Measurements from ENCODE around the gene THSD7B. TPM values are rescaled to one million over a fixed set of nuclear protein-coding genes. Genes with fewer than 3 reads are reported as not detected.
A peak's percentile ranks its signal among the peaks of the same experiment; 100 is the strongest.

THSD7B gene
- total RNA-seq, 1 donor from 2014 or later = 1.2 TPM

- H4K20me1 ChIP-seq (ENCODE audit: low read depth) = no peaks in the 10 kb centered on the region
- H3K36me3 ChIP-seq = no peaks in the 10 kb centered on the region
- no peak overlapping the region for H3K4me3 ChIP-seq
- no peaks in the 10 kb centered on the region for H3K4me1 ChIP-seq
- H3K27ac ChIP-seq = no peak overlapping the region
- Mint-ChIP-seq H3K27me3 (ENCODE audit: insufficient read depth, low read depth) (no peaks in the 10 kb centered on the region), H3K27ac (no peak overlapping the region), H3K36me3 (no peaks in the 10 kb centered on the region), H3K9me3 (no peaks in the 10 kb centered on the region), H3K4me1 (no peaks in the 10 kb centered on the region), H3K4me3 (no peak overlapping the region)
- no peak overlapping the region for H3K4me2 ChIP-seq
- TF ChIP-seq EZH2phosphoT487 (IDR thresholded peaks at IDR 0.05) (no peak), CTCF (IDR thresholded peaks at IDR 0.05) (peak; percentile 53)
- peaks cover 6% of the 10 kb centered on the region for H3K27me3 ChIP-seq
- H3K9me3 ChIP-seq (ENCODE audit: low read depth) = no peaks in the 10 kb centered on the region
- no peak overlapping the region for H3K9ac ChIP-seq
- no peaks in the 10 kb centered on the region for H3K79me2 ChIP-seq (ENCODE audit: low read depth)
- DNase-seq (ENCODE audit: low spot score) = peak; percentile 8
- H3F3A ChIP-seq (ENCODE audit: low read depth) = no peaks in the 10 kb centered on the region
- no peak overlapping the region for H2AFZ ChIP-seq (replicated peaks)
Observed at GRCh38 chr2:136796339-136796738, 31.0 kb downstream of the THSD7B start.

- Histone ChIP-seq H3K36me3 (no peaks in the 10 kb centered on the region), H3K79me2 (ENCODE audit: low read depth) (no peaks in the 10 kb centered on the region), H3F3A (ENCODE audit: low read depth) (no peaks in the 10 kb centered on the region), H3K9me3 (ENCODE audit: low read depth) (no peaks in the 10 kb centered on the region), H3K4me2 (no peak overlapping the region), H4K20me1 (ENCODE audit: low read depth) (no peaks in the 10 kb centered on the region), H3K27me3 (no peaks in the 10 kb centered on the region), H3K27ac (no peak overlapping the region), H3K9ac (no peak overlapping the region), H3K4me1 (no peaks in the 10 kb centered on the region), H2AFZ (replicated peaks) (peak overlapping the region; percentile 22), H3K4me3 (no peak overlapping the region)
- Mint-ChIP-seq H3K9me3 (no peaks in the 10 kb centered on the region), H3K4me1 (no peaks in the 10 kb centered on the region), H3K36me3 (no peaks in the 10 kb centered on the region), H3K4me3 (no peak overlapping the region), H3K27ac (no peak overlapping the region), H3K27me3 (ENCODE audit: insufficient read depth, low read depth) (no peaks in the 10 kb centered on the region)
- no peak for DNase-seq (ENCODE audit: low spot score)
- TF ChIP-seq CTCF (IDR thresholded peaks at IDR 0.05) = no peak
- TF ChIP-seq EZH2 (IDR thresholded peaks at IDR 0.05) = no peak
- no peak for TF ChIP-seq EZH2phosphoT487 (IDR thresholded peaks at IDR 0.05)
Observed at GRCh38 chr2:136798766-136799165, 33.4 kb downstream of the THSD7B start.

- H3K36me3 Mint-ChIP-seq = no peaks in the 10 kb centered on the region
- no peak overlapping the region for H3K27ac Mint-ChIP-seq
- no peak overlapping the region for H3K4me2 ChIP-seq
- no peaks in the 10 kb centered on the region for H3K9me3 ChIP-seq (ENCODE audit: low read depth)
- no peaks in the 10 kb centered on the region for H3K27me3 ChIP-seq
- H3K9ac ChIP-seq = no peak overlapping the region
- H3K36me3 ChIP-seq = no peaks in the 10 kb centered on the region
- no peak for TF ChIP-seq EZH2 (IDR thresholded peaks at IDR 0.05)
- no peak for TF ChIP-seq EZH2phosphoT487 (IDR thresholded peaks at IDR 0.05)
- no peak for TF ChIP-seq CTCF (IDR thresholded peaks at IDR 0.05)
- no peaks in the 10 kb centered on the region for H3F3A ChIP-seq (ENCODE audit: low read depth)
- no peaks in the 10 kb centered on the region for H3K4me1 ChIP-seq
- H2AFZ ChIP-seq (replicated peaks) = no peak overlapping the region
- DNase-seq (ENCODE audit: low spot score) = no peak
- no peak overlapping the region for H3K27ac ChIP-seq
- no peaks in the 10 kb centered on the region for H3K9me3 Mint-ChIP-seq
- no peak overlapping the region for H3K4me3 ChIP-seq
- no peaks in the 10 kb centered on the region for H3K27me3 Mint-ChIP-seq (ENCODE audit: insufficient read depth, low read depth)
- no peaks in the 10 kb centered on the region for H3K4me1 Mint-ChIP-seq
- no peak overlapping the region for H3K4me3 Mint-ChIP-seq
- no peaks in the 10 kb centered on the region for H4K20me1 ChIP-seq (ENCODE audit: low read depth)
- H3K79me2 ChIP-seq (ENCODE audit: low read depth) = no peaks in the 10 kb centered on the region
Observed at GRCh38 chr2:136801661-136802060, 36.3 kb downstream of the THSD7B start.

All from neural progenitor cell (in vitro differentiated cells).